H9 (cell line): Measurements from ENCODE around the gene VIPR2. TPM values are rescaled to one million over a fixed set of nuclear protein-coding genes. Genes with fewer than 3 reads are reported as not detected.

Experiments used
- DNase-seq: peaks from one replicate; pipeline ENCODE4 v3.0.0-alpha.2; 2017
- H2AFZ ChIP-seq: one replicate; pipeline ENCODE4 v1.6.1; 2013; ENCODE audit warnings: mild to moderate bottlenecking, low read length, control low read depth, moderate library complexity
- H2AK5ac ChIP-seq: 2 replicates; pipeline ENCODE4 v1.6.1; 2013; ENCODE audit warnings: low read length, control low read depth, mixed read lengths; ENCODE audit not compliant: insufficient read length
- H2BK120ac ChIP-seq: one replicate; pipeline ENCODE4 v1.6.1; 2013; ENCODE audit warnings: low read depth, mild to moderate bottlenecking, low read length, control low read depth, inconsistent platforms; ENCODE audit not compliant: poor library complexity, severe bottlenecking
- H2BK12ac ChIP-seq: 2 replicates; pipeline ENCODE4 v1.6.1; 2013; ENCODE audit warnings: low read length, control low read depth, mixed read lengths, low read depth; ENCODE audit not compliant: insufficient read length
- H2BK15ac ChIP-seq: 2 replicates; pipeline ENCODE4 v1.6.1; 2013; ENCODE audit warnings: low read depth, low read length, control low read depth
- H2BK20ac ChIP-seq: one replicate; pipeline ENCODE4 v1.6.1; 2013; ENCODE audit warnings: low read depth, mild to moderate bottlenecking, low read length, control low read depth, inconsistent platforms; ENCODE audit not compliant: poor library complexity, severe bottlenecking
- H2BK5ac ChIP-seq: 2 replicates; pipeline ENCODE4 v1.6.1; 2013; ENCODE audit warnings: low read length, control low read depth, mixed read lengths; ENCODE audit not compliant: insufficient read length
- H3K14ac ChIP-seq: 2 replicates; pipeline ENCODE4 v1.6.1; 2013; ENCODE audit warnings: low read length, control low read depth; ENCODE audit not compliant: insufficient read depth
- H3K18ac ChIP-seq: 2 replicates; pipeline ENCODE4 v1.6.1; 2013; ENCODE audit warnings: low read depth, mild to moderate bottlenecking, mixed read lengths, low read length, control low read depth; ENCODE audit not compliant: insufficient read length
- H3K23ac ChIP-seq: 2 replicates; pipeline ENCODE4 v1.6.1; 2013; ENCODE audit warnings: low read length, control low read depth, mixed read lengths, low read depth; ENCODE audit not compliant: insufficient read length
- H3K23me2 ChIP-seq: 2 replicates; pipeline ENCODE4 v1.6.1; 2013; ENCODE audit warnings: low read depth, mild to moderate bottlenecking, mixed read lengths, low read length, control low read depth; ENCODE audit not compliant: insufficient read length, poor library complexity, severe bottlenecking
- H3K27ac ChIP-seq: 2 replicates; pipeline ENCODE4 v1.5.1; 2013; ENCODE audit warnings: low read length, control low read depth, mixed read lengths, low read depth; ENCODE audit not compliant: insufficient read length
- H3K27me3 ChIP-seq: 2 replicates; pipeline ENCODE4 v1.6.1; 2013; ENCODE audit warnings: low read length, control low read depth, inconsistent platforms; ENCODE audit not compliant: insufficient read depth
- H3K4ac ChIP-seq: 2 replicates; pipeline ENCODE4 v1.6.1; 2013; ENCODE audit warnings: low read depth, mild to moderate bottlenecking, control low read depth, inconsistent platforms, low read length, moderate library complexity
- H3K4me1 ChIP-seq: 2 replicates; pipeline ENCODE4 v1.6.1; 2013; ENCODE audit warnings: low read length, control low read depth, inconsistent platforms; ENCODE audit not compliant: insufficient read depth
- H3K4me2 ChIP-seq: 2 replicates; pipeline ENCODE4 v1.6.1; 2013; ENCODE audit warnings: low read length, control low read depth, mixed read lengths; ENCODE audit not compliant: insufficient read length, insufficient read depth
- H3K56ac ChIP-seq: 2 replicates; pipeline ENCODE4 v1.6.1; 2013; ENCODE audit warnings: low read depth, mild to moderate bottlenecking, mixed read lengths, low read length, control low read depth; ENCODE audit not compliant: insufficient read length
- H3K79me1 ChIP-seq: 2 replicates; pipeline ENCODE4 v1.6.1; 2013; ENCODE audit warnings: low read depth, mild to moderate bottlenecking, moderate library complexity, low read length, control low read depth, inconsistent platforms; ENCODE audit not compliant: insufficient read depth, poor library complexity, severe bottlenecking
- H3K79me2 ChIP-seq: 2 replicates; pipeline ENCODE4 v1.6.1; 2013; ENCODE audit warnings: low read length, control low read depth, inconsistent platforms; ENCODE audit not compliant: insufficient read depth
- H3K9ac ChIP-seq: 2 replicates; pipeline ENCODE4 v1.6.1; 2013; ENCODE audit warnings: low read length, control low read depth, mixed read lengths; ENCODE audit not compliant: insufficient read length; ENCODE audit errors: extremely low read depth
- H3K9me3 ChIP-seq: one replicate; pipeline ENCODE4 v1.6.1; 2013; ENCODE audit warnings: low read depth, low read length, inconsistent platforms; ENCODE audit not compliant: control insufficient read depth
- H3T11ph ChIP-seq: one replicate; pipeline ENCODE4 v1.6.1; 2013; ENCODE audit warnings: mild to moderate bottlenecking, low read length, control low read depth, inconsistent platforms
- H4K20me1 ChIP-seq: one replicate; pipeline ENCODE4 v1.6.1; 2013; ENCODE audit not compliant: control insufficient read depth, insufficient read length, insufficient read depth
- H4K5ac ChIP-seq: 2 replicates; pipeline ENCODE4 v1.6.1; 2013; ENCODE audit warnings: low read depth, mild to moderate bottlenecking, mixed read lengths, low read length, control low read depth; ENCODE audit not compliant: insufficient read length
- H4K8ac ChIP-seq: replicated peaks from 2 replicates; pipeline ENCODE4 v1.6.1; 2013; ENCODE audit warnings: low read length, control low read depth, mixed read lengths, low read depth; ENCODE audit not compliant: insufficient read length
- H4K91ac ChIP-seq: 2 replicates; pipeline ENCODE4 v1.6.1; 2013; ENCODE audit warnings: low read depth, mild to moderate bottlenecking, moderate library complexity, mixed read lengths, low read length, control low read depth; ENCODE audit not compliant: insufficient read length
- H3K27ac Mint-ChIP-seq, 3 experiments: 2 replicates in 2 of 3; 3 replicates in 1 of 3; pipeline ENCODE4 v1.8.0; 2020 to 2021; ENCODE audit warnings: mixed read lengths in 3 of 3, mild to moderate bottlenecking in 1 of 3, moderate library complexity in 1 of 3
- H3K27me3 Mint-ChIP-seq: 2 replicates; pipeline ENCODE4 v1.8.0; 2021; ENCODE audit warnings: low read depth, mild to moderate bottlenecking, moderate library complexity, mixed read lengths
- H3K36me3 Mint-ChIP-seq, 3 experiments: 2 replicates in 2 of 3; 3 replicates in 1 of 3; pipeline ENCODE4 v1.8.0; 2020 to 2021; ENCODE audit warnings: low read depth in 3 of 3, mixed read lengths in 3 of 3; ENCODE audit not compliant: insufficient read depth in 1 of 3
- H3K4me1 Mint-ChIP-seq, 2 experiments: 2 replicates each; pipeline ENCODE4 v1.8.0; 2020; ENCODE audit warnings: mixed read lengths in 2 of 2
- H3K4me3 Mint-ChIP-seq, 2 experiments: 2 replicates in 1 of 2; 3 replicates in 1 of 2; pipeline ENCODE4 v1.8.0; 2020 to 2021; ENCODE audit warnings: mild to moderate bottlenecking in 2 of 2, mixed read lengths in 2 of 2, moderate library complexity in 1 of 2
- H3K9me3 Mint-ChIP-seq, 2 experiments: 2 replicates in 1 of 2; 3 replicates in 1 of 2; pipeline ENCODE4 v1.8.0; 2020; ENCODE audit warnings: mild to moderate bottlenecking in 2 of 2, mixed read lengths in 2 of 2, moderate library complexity in 1 of 2
- WGBS: extraction: QIAGEN DNeasy Blood & Tissue Kit; methylation state at CpG from one replicate; pipeline ENCODE4 v1.1.7; 2013; ENCODE audit warnings: missing lambda C conversion rate, low lambda C conversion rate, mixed read lengths; ENCODE audit not compliant: insufficient read length; ENCODE audit errors: extremely low coverage; 5-methylcytosine and 5-hydroxymethylcytosine counted together
- total RNA-seq: library from RNA; stranded (reverse); gene quantifications from 2 replicates; pipeline ENCODE4 v1.2.1, GENCODE V29; 2021
- TF ChIP-seq, protein P1 (sequence below): fragments of 200-600 bp; sonication (generic); conservative IDR thresholded peaks from 3 replicates; pipeline ENCODE4 v1.8.0; 2021; ENCODE audit warnings: antibody characterized with exemption, mild to moderate bottlenecking

Gene VIPR2
- total RNA-seq, 1 experiment from 2014 or later = 1.6 TPM

DNA sequence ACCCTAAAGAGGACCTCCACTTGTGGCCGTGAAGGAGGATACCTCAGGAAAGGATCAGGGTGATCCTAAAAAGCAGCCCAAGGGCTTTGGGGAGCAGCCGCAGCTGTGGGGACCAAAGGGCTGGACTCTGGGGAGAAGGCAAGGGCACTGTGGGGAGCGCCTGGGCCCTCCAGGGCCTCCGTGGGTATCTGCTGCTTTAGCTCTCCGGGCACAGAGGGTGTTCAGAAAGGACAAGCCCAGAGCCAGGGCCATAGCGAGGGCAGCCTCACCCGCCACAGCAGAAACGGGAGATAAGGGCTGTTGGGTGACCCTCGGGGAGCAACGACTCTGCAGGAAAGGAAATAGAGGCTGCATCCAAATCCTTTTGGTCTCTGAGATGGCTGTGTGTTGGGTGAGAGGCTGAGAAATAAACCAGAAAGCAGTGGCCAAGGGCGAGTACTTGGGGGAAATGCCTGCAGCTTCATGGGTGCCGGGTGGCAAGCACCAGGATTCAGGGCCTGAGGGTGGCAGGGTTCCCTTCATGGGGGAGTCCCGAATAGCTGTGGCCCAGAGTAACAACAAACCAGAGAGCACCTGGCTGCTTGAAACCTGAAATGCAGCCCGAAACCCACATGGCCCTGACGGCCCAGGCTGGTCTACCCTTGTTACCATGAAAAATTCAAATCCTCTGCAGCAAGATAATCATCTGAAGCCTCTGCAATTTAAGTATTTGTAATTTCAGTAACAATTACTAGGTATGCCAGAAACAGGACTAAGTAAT is 95.2 kb downstream of the VIPR2 start:
- Histone ChIP-seq H2BK5ac (no peak overlapping the region), H2BK15ac (no peak overlapping the region), H2BK120ac (no peak overlapping the region), H2AFZ (no peak overlapping the region), H4K8ac (no peak overlapping the region), H2AK5ac (no peak overlapping the region), H3T11ph (no peak overlapping the region), H3K4ac (no peak overlapping the region), H3K14ac (no peak overlapping the region), H3K4me2 (no peak overlapping the region), H3K9ac (no peak overlapping the region), H3K23me2 (no peaks in the 10 kb centered on the region), H4K5ac (no peak overlapping the region), H3K79me2 (no peaks in the 10 kb centered on the region), H3K4me1 (no peaks in the 10 kb centered on the region), H3K18ac (no peak overlapping the region), H2BK12ac (no peak overlapping the region), H4K20me1 (no peaks in the 10 kb centered on the region), H2BK20ac (no peak overlapping the region), H3K79me1 (no peaks in the 10 kb centered on the region), H3K56ac (no peak overlapping the region), H3K27me3 (no peaks in the 10 kb centered on the region), H4K91ac (no peak overlapping the region), H3K23ac (no peak overlapping the region), H3K27ac (no peak overlapping the region), H3K9me3 (no peaks in the 10 kb centered on the region)
- TF ChIP-seq, protein P1, sequence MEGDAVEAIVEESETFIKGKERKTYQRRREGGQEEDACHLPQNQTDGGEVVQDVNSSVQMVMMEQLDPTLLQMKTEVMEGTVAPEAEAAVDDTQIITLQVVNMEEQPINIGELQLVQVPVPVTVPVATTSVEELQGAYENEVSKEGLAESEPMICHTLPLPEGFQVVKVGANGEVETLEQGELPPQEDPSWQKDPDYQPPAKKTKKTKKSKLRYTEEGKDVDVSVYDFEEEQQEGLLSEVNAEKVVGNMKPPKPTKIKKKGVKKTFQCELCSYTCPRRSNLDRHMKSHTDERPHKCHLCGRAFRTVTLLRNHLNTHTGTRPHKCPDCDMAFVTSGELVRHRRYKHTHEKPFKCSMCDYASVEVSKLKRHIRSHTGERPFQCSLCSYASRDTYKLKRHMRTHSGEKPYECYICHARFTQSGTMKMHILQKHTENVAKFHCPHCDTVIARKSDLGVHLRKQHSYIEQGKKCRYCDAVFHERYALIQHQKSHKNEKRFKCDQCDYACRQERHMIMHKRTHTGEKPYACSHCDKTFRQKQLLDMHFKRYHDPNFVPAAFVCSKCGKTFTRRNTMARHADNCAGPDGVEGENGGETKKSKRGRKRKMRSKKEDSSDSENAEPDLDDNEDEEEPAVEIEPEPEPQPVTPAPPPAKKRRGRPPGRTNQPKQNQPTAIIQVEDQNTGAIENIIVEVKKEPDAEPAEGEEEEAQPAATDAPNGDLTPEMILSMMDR = no peak
- no peaks in the 10 kb centered on the region for H3K36me3 Mint-ChIP-seq
- peak overlapping the region in 1 of 3 experiments; percentile 62; a peak in 2 of 7 replicates for H3K27ac Mint-ChIP-seq
- WGBS = no CpG with 5 or more reads among the region's 15 CpGs
- H3K4me3 Mint-ChIP-seq = no peak overlapping the region
- H3K9me3 Mint-ChIP-seq = peaks cover 0 to 1% of the 10 kb centered on the region in 2 experiments; a peak in 2 of 5 replicates
- peaks cover 6% of the 10 kb centered on the region for H3K27me3 Mint-ChIP-seq
- peak; percentile 10 for DNase-seq
- peaks cover 13 to 17% of the 10 kb centered on the region in 2 experiments for H3K4me1 Mint-ChIP-seq
